Subcutaneous adipose tissue (tissue), 4 donors: ENCODE data around the gene COMP. TPM values are rescaled to one million over a fixed set of nuclear protein-coding genes. Genes with fewer than 3 reads are reported as not detected.

Source experiments
- CTCF ChIP-seq: fragments of 450-650 bp; IDR thresholded peaks from one replicate; pipeline ENCODE4 v1.5.1; 2016; ENCODE audit warnings: low read depth, mild to moderate bottlenecking, control low read depth, antibody characterized with exemption, moderate library complexity
- total RNA-seq, 4 donors: library from RNA; depleted of rRNA; stranded (reverse); fragments of >200 nt; gene quantifications; one replicate each; pipeline ENCODE4 v1.1.0, GENCODE V29; 2016

The COMP gene
- total RNA-seq, 4 donors from 2014 or later, result 6.2 to 48.0 (median 14.2) TPM

GRCh38 chr19:18738961-18739690 is 52.0 kb downstream of the COMP start:
- no peak for TF ChIP-seq CTCF

GRCh38 chr19:18737954-18738351 is 53.2 kb downstream of the COMP start:
- TF ChIP-seq CTCF, result no peak

- no peak for TF ChIP-seq CTCF
Measured at GRCh38 chr19:18737337-18737953, 53.7 kb downstream of the COMP start.

- TF ChIP-seq CTCF, result no peak
Measured at GRCh38 chr19:18736415-18737336, 54.4 kb downstream of the COMP start.

GRCh38 chr19:18735752-18736151 is 55.4 kb downstream of the COMP start:
- no peak for TF ChIP-seq CTCF

- TF ChIP-seq CTCF, result no peak
Measured at GRCh38 chr19:18735324-18735723, 55.8 kb downstream of the COMP start.

GRCh38 chr19:18733196-18733647 is 57.9 kb downstream of the COMP start:
- TF ChIP-seq CTCF, result no peak
